ENCODE data around the gene DEF6.

The DEF6 gene

DNA sequence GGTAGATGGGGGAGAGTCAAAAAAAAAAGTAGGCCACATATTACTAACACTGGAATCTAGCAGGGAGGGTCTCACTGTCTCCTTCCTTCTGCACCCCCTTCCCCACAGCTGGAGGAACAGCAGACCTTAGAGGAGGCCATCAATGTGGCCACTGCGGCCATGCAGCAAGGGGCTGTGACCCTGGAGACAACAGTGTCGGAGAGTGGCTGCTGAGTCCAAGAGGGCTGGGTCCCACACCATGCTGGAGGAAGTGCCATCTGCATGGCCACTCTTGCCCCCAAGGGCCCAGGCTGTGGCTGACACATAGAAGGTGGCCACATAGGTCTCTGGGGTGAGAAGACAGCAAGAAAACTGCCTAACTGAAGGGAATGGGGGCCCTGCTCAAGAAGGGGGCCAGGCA, 2.6 kb upstream of the DEF6 start:
- H3K4me3 ChIP-seq (ENCODE audit: low read depth, low read length), result no peak overlapping the region
- no peak for DNase-seq (ENCODE audit: low read depth, low spot score)
- ChIA-PET CTCF (interaction anchor here (1.0 to 7.2 kb wide), 10 partner anchors 9 to 172 kb away, joined by 3 to 93 read pairs (median 14); partner anchors contain the start of genes FANCE, PPARD and RPL10A), POLR2A (no interaction called here)
- TF ChIP-seq, protein P1, sequence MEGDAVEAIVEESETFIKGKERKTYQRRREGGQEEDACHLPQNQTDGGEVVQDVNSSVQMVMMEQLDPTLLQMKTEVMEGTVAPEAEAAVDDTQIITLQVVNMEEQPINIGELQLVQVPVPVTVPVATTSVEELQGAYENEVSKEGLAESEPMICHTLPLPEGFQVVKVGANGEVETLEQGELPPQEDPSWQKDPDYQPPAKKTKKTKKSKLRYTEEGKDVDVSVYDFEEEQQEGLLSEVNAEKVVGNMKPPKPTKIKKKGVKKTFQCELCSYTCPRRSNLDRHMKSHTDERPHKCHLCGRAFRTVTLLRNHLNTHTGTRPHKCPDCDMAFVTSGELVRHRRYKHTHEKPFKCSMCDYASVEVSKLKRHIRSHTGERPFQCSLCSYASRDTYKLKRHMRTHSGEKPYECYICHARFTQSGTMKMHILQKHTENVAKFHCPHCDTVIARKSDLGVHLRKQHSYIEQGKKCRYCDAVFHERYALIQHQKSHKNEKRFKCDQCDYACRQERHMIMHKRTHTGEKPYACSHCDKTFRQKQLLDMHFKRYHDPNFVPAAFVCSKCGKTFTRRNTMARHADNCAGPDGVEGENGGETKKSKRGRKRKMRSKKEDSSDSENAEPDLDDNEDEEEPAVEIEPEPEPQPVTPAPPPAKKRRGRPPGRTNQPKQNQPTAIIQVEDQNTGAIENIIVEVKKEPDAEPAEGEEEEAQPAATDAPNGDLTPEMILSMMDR (IDR thresholded peaks at IDR 0.05; ENCODE audit: insufficient read depth, low read length, missing control alignments), result no peak

DNA sequence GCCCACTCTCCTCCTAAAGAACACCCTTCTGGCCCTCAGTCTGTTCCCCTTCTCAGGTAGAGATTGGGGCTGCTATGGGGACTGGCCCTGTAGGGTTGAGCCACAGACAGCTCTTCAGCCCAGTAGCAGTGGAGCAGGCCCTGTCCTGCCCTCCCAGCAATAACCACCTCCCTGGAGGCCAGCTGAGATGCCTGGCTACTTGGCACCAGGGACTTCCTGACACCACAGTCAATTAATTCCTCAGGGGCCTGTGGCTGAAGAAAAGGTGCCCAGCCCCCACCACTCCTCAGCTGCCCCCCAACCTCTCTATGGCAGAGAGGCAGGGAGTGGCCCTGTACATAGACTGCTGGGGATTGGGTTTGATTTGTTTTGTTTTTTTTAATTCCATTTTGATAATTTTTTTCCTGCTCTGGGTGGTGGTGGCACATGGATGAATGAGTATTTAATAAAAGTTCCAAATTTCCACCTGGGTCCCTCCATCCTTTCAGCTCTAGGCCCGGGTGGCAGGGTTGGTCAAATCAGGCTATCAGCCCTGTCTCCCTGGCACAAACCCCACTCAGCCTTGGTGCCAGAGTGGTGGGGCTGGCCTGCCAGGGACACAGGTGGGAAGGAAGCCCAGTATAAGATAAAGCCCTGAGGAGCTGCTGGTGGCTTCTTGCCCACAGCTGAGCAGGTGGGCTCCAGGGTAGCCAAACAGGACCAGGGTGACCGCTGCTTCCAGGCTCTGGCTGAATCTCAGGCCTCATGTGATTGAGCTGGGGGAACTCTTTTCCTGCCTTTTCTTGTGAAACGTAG, 1.9 kb upstream of the DEF6 start:
- ChIA-PET CTCF (interaction anchor here (0.7 to 7.2 kb wide), 14 partner anchors 8 to 171 kb away, joined by 3 to 93 read pairs (median 14); partner anchors contain the start of genes FANCE, PPARD and RPL10A), POLR2A (interaction anchor here (0.5 kb wide), 1 partner anchor 25 kb away, joined by 3 read pairs; no protein-coding TSS in a partner anchor)
- H3K4me3 ChIP-seq (ENCODE audit: low read depth, low read length), result no peak overlapping the region
- TF ChIP-seq, protein P1 (IDR thresholded peaks at IDR 0.05; ENCODE audit: insufficient read depth, low read length, missing control alignments), result no peak
- no peak for DNase-seq (ENCODE audit: low read depth, low spot score)

DNA sequence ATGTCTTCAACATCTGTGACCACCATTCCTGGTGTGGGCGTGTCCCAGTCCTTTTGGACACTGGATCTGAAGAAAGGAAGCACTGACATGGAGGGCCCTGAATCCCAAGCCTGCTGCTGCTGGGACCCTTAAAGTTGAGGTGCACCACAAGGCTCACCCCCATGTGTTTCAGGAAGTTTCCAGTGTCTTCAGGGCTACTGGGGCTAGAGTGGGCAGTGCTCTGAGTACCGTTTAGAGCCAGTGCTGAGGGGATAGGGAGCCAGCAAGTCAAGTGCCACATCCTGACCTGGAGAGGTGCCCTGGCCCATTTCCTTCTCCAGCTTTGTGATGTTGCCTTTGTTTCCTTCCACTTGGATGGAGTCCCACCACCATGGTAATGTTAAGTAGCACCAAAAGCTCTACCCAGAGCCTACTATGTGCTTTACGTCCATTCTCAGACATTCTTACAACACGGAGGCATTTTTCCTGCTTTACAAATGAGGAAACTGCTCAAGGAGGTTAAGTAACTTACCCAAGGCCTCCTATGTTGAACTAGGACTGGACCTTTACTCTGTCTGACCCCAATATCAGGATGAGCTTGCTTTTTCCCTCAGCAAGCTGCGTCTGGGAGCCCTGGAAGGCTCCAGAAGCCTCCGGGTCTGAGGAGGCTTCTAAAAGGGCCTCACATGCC, 552 bp upstream of the DEF6 start:
- ChIA-PET CTCF (interaction anchor here (0.6 to 7.2 kb wide), 16 partner anchors 8 to 170 kb away, joined by 3 to 93 read pairs (median 13); partner anchors contain the start of genes FANCE, PPARD and RPL10A), POLR2A (no interaction called here)
- H3K4me3 ChIP-seq (ENCODE audit: low read depth, low read length), result no peak overlapping the region
- TF ChIP-seq, protein P1 (IDR thresholded peaks at IDR 0.05; ENCODE audit: insufficient read depth, low read length, missing control alignments), result no peak
- no peak for DNase-seq (ENCODE audit: low read depth, low spot score)

DNA sequence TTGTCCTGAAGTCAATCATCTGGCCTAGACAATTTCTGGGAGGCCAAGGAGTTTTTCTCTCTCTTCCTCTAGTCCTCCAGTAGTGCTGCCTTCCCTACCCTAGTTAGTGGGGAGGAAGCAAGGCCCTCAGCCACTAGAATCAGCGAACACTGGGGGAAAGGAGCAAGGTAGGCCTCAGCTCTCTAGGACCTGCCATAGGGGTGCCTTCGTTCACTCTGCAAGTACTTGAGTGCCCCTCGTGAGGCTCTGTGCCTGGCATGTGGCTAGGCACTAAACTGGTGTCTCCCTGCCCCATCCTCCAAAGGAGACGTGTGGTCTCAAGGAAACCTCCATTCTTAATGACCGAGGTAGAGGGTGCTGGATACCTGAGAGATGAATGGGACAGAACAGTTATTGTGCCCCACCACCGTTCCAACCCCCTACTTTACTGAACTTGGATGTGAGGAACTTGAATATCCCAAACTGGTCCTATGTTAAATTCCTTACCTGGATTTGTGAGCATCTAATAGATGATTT, 1.1 kb downstream of the DEF6 start:
- no peak overlapping the region for H3K4me3 ChIP-seq (ENCODE audit: low read depth, low read length)
- ChIA-PET POLR2A (no interaction called here), CTCF (interaction anchor here (1.2 to 7.2 kb wide), 8 partner anchors 10 to 168 kb away, joined by 5 to 93 read pairs (median 16); partner anchors contain the start of genes FANCE and RPL10A)
- DNase-seq (ENCODE audit: low read depth, low spot score), result no peak
- TF ChIP-seq, protein P1 (IDR thresholded peaks at IDR 0.05; ENCODE audit: insufficient read depth, low read length, missing control alignments), result no peak

DNA sequence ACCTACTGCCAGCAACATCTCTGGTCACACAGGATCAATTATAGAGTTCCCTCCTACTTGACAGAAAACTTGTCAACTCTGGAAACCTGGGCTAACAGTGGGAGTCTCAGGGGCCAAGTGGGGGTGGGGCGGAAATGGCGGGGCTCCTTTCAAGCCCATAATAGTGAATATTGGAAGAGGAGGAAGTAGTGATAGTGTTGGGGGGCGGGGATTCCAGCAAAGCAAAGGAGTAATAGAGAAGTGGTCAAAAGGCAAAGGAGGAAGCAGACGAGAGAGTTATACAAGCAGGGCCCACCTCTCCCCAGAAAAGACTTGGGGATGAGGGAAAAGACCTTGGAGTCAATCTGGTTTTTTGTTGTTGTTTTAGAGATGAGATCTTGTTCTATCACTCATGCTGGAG, 2.1 kb downstream of the DEF6 start:
- ChIA-PET CTCF (interaction anchor here (0.5 to 7.2 kb wide), 3 partner anchors 9 to 167 kb away, joined by 4 to 93 read pairs (median 65); partner anchors contain the start of gene RPL10A), POLR2A (no interaction called here)
- TF ChIP-seq, protein P1 (IDR thresholded peaks at IDR 0.05; ENCODE audit: insufficient read depth, low read length, missing control alignments), result no peak
- no peak for DNase-seq (ENCODE audit: low read depth, low spot score)
- no peak overlapping the region for H3K4me3 ChIP-seq (ENCODE audit: low read depth, low read length)

Data from AG04449 (cell line).